HG03575 (cell line): ENCODE results near the gene IGSF21.

Experiments
- ATAC-seq: cut with Tn5 transposase; IDR thresholded peaks from one replicate; pipeline ENCODE4 v1.9.1; 2021; ENCODE audit not compliant: unreplicated experiment, insufficient number of reproducible peaks, low FRiP score; ENCODE audit errors: extremely low read depth

IGSF21 gene

DNA sequence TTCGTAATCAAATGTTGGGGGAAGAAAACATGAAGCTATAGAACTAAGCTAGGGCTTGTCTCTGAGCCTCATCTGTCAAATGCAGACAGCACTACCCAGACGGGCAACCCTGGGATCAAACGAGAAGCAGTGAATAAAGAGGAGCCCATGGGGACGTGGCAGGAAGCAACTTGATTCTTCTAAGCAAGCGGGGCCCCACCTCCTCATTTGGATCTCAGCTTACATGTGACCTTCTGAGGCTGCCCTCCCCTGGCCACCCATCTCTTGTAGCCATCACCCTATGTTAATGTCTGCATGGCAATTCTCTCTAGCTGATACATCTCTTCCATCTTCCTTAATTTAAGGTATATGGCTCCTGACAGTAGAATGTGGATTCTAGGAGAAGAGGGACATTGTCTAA, 171.3 kb downstream of the IGSF21 start:
- ATAC-seq: no peak

GRCh38 chr1:18279351-18280074, 171.9 kb downstream of the IGSF21 start:
- no peak for ATAC-seq

DNA sequence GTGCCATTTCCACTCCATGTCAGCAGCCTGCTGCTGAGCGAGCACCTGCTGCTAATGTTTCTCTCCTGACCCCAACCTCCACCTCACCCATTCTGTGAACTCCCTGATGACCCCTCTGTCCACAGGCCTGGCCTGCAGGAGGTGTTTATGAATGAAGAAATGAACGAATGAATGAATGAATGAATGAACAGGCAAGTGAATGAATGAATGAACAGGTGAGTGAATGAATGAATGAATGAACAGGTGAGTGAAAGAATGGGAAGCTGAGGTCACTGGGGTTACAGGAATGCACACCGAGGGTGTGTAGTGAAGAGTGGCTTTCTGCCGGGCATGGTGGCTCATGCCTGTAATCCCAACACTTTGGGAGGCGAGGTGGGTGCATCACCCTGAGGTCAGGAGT, 173.4 kb downstream of the IGSF21 start:
- ATAC-seq: no peak

DNA sequence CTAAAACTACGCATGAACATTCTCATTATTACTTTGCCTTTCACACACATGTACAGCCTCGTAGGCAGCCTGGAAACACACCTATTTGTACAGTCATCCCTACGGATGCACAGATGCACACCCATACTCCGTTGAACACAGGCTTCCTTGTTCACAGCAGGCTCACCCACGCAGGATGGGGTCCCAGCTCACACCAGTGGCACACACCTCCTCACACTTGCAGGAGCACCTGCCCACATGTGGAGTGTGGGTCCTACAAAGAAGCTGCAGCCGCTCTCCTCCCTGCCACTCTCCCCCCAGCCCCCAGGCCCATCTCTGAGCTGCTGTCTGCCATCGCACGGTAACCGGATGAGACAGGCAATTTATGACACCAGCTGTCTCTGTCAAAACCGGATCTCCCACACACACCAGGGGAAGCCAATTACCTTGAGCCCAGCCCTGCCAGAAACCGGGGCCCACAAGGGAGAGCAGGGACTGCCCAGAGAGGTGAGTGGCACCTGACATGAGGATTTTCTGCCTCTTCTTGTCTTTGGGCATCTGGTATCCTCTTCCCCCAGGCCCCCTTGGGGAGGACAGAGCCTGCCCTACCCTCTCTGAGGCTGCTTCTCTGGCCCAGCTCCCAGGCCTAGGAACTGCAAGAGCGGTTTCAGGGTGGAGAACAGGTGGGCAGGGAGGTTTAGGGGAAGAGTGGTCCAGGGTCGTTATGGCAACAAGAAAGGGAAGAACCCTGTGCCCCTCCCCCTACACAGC, 175.4 kb downstream of the IGSF21 start:
- no peak for ATAC-seq

GRCh38 chr1:18283601-18284385, 176.2 kb downstream of the IGSF21 start:
- no peak for ATAC-seq

- ATAC-seq: no peak
These were observed 177.4 kb downstream of the IGSF21 start for GRCh38 chr1:18284805-18285537.

DNA sequence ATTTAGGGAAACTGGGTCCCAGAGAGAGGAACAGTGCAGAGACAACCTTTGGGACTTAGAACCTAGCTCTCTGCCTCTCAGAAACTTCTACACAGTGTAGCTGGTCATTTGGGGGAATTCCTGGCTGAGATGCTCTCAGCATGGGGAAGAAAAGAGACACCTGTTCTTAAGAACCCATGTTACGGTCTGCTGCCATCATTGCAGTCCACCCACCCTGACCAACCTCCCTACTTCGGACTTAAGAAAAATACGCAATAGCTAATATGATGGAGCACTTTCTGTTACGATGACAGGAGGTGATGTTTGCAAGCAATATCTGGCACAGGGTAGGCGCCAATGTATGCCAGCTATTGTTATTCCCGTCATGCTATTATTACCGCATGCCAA, 177.9 kb downstream of the IGSF21 start:
- ATAC-seq: no peak

DNA sequence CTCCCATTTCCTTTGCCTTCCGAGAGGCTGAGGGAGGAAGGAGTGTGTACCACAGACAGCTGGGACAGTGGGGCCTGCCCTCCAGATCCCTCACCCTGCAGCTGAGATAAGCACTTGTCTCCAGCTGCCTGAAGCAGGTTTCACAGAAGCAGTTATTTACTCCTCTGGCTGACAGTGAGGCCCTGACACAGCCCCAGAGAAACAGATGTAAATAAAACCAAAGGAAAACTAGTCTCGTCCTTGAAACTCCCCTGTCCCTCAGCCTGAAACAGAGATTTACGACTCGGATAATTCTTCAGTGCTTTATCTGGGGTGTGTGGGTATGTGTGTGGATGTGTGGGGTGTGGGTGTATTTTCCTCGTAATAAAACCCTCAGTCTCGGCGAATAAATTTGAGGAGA, 181.1 kb downstream of the IGSF21 start:
- ATAC-seq: no peak

GRCh38 chr1:18289597-18289996, 182.0 kb downstream of the IGSF21 start:
- ATAC-seq: no peak

GRCh38 chr1:18290740-18291412, 183.3 kb downstream of the IGSF21 start:
- no peak for ATAC-seq

DNA sequence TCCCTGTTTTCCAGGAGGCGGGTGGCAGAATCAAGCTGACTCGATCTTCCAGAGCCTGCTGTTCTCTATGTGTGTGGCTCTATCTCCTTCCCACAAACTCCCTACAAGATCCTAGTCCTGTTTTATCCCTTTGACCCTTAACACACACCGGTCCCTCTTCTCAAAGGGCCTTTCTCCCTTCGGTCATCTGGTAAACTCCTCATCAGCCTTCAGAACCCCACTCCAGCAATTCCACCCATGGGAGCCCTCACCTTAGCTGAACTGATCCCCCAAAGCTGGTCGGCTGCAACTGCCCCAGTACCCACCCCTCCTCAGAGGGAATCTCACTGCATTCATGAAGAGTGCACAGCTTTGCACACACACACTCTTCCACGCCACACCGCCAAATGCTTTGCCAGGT, 184.9 kb downstream of the IGSF21 start:
- ATAC-seq: no peak

DNA sequence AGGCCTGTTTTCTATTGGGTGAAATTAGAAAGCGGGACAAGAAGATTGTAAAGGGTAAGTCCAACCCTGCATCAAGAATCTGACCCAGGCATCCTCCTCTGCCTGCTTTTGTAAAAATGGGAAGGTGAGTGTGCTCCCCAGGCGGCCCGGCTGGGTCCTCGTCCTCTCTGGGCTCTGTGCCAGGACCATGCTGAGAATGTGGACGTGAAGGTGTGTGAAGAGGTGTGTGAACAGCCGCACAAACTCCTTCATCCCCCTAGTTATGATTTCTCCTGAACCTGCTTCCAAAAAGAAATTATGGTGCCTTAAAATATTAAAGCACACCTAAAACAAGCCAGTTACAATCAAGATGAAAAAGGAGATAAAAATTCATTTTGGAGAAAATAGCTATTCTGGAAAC, 185.7 kb downstream of the IGSF21 start:
- no peak for ATAC-seq

GRCh38 chr1:18294437-18295176, 187.0 kb downstream of the IGSF21 start:
- ATAC-seq: no peak

DNA sequence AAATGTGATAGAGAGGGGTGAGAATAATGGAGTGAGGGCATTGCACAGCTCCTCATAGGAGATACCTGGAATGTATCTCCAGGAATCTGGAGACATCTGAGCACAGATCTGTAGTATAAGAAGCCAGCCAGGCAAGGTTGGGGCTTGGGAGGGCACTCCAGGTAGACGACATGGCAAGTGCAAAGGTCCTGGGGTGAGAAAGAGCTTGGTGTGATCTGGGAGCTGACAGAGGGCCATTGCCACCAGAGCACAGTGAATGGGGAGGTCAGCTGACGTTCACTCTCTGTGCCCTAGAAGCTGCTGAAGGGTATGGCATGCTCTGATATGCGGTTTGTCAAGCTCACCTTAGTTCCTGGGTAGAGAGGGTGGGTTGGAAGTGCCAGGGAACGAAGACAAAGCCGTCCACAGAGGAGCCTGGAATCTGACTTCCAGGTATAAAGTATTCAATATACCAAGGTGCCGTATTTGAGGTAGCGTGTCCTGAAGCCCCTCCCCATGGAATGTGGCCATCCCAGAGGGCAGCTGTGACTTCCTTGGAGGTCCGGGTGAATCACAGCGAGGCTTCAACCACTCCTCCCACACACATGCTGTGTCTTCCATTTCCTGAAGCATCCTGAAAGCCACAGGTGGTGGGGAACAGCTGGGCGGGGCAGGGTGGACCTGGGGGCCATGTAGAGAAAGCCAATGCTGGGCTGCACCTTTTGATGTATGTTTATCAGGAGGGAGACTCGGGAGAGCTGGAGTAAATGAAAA, 190.5 kb downstream of the IGSF21 start:
- no peak for ATAC-seq

DNA sequence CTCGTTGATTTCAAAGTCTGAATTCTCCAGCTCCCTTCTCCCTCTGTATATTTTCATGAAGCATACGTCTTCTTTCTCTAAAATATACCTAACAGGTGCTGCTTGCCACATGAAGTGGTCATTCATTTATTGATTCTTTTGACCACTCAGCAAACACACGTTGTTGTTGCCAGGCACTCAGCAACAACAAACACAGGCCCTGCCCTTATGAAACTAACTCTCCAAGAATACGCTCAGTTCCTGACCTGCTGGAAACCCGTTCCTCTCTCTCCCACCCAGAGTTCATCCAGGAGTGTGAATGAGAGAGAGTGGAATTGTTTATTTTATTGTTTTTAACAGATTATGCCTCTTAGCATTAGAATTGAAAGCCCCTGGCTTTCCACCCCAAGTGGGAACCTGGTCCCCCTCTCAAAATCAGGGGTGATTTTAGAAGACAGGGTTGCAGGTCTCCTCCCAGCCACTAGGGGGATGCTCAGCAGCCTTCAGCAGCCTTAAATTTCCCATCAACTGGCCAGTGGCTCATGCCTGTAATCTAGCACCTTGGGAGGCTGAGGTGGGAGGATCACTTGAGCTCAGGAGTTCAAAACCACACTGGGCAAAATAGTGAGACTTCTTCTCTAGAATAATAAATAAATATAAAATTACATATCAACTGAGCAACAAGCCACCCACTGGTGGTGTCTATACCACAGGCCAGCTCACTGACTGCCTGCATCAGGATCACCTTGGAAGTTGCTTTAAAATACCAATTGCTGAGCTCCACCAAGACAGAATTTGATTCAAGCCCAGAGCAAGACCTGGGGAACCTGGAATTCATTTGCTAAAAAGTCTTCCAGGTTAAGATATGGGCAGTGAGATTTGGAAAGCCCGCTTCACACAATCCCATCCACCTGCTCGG, 192.1 kb downstream of the IGSF21 start:
- no peak for ATAC-seq

GRCh38 chr1:18300376-18300775, 192.8 kb downstream of the IGSF21 start:
- ATAC-seq: no peak
